NCI-H2227 (cell line): ENCODE data around the gene PLEKHD1.

Source experiments
- DNase-seq: peaks from one replicate; lab custom pipeline; 2025; ENCODE audit not compliant: unreplicated experiment; lab: John Stamatoyannopoulos, UW

The PLEKHD1 gene

GRCh38 chr14:69518289-69519101, 34.0 kb downstream of the PLEKHD1 start:
- no peak for DNase-seq

- no peak for DNase-seq
Observed at GRCh38 chr14:69519204-69520100, 34.9 kb downstream of the PLEKHD1 start.

GRCh38 chr14:69522026-69522425, 37.5 kb downstream of the PLEKHD1 start:
- no peak for DNase-seq

GRCh38 chr14:69525896-69526295, 41.4 kb downstream of the PLEKHD1 start:
- no peak for DNase-seq

- DNase-seq = no peak
Observed at GRCh38 chr14:69527635-69528034, 43.1 kb downstream of the PLEKHD1 start.

GRCh38 chr14:69528143-69528542, 43.6 kb downstream of the PLEKHD1 start:
- no peak for DNase-seq

- DNase-seq = no peak
Observed at GRCh38 chr14:69528930-69529329, 44.4 kb downstream of the PLEKHD1 start.

GRCh38 chr14:69529563-69529962, 45.0 kb downstream of the PLEKHD1 start:
- DNase-seq = no peak

- no peak for DNase-seq
Observed at GRCh38 chr14:69530095-69530494, 45.6 kb downstream of the PLEKHD1 start.

- DNase-seq = no peak
Observed at GRCh38 chr14:69531135-69531534, 46.6 kb downstream of the PLEKHD1 start.

GRCh38 chr14:69532561-69533340, 48.2 kb downstream of the PLEKHD1 start:
- DNase-seq = no peak

GRCh38 chr14:69535230-69535848, 50.8 kb downstream of the PLEKHD1 start:
- peak; percentile 71 for DNase-seq

GRCh38 chr14:69536971-69537370, 52.4 kb downstream of the PLEKHD1 start:
- no peak for DNase-seq

- no peak for DNase-seq
Observed at GRCh38 chr14:69537900-69538299, 53.4 kb downstream of the PLEKHD1 start.

GRCh38 chr14:69538766-69539165, 54.2 kb downstream of the PLEKHD1 start:
- no peak for DNase-seq

- DNase-seq = no peak
Observed at GRCh38 chr14:69539631-69540410, 55.3 kb downstream of the PLEKHD1 start.

GRCh38 chr14:69540654-69541335, 56.3 kb downstream of the PLEKHD1 start:
- no peak for DNase-seq

GRCh38 chr14:69542311-69542710, 57.8 kb downstream of the PLEKHD1 start:
- DNase-seq = no peak

- DNase-seq = peak; percentile 89
Observed at GRCh38 chr14:69543341-69544115, 59.0 kb downstream of the PLEKHD1 start.
